MCF 10A (cell line): ENCODE results near the gene REP15. TPM values are rescaled to one million over a fixed set of nuclear protein-coding genes. Genes with fewer than 3 reads are reported as not detected.
A peak's percentile ranks its signal among the peaks of the same experiment; 100 is the strongest.
"Not testable (repeated sequence)": the region's sequence is repeated elsewhere in the genome, so short reads cannot be mapped to it uniquely, and the experiment has no call there.

ENCODE experiments used
- BruUV-seq: library from RNA; stranded (reverse); fragments of 400-500 nt; replicated peaks from 2 replicates; lab custom pipeline; 2021; lab: Mats Ljungman, UMichigan
- CTCF ChIA-PET: fragments of 300-600 bp; sonication (Branson Sonifier 250); formaldehyde crosslinking; extraction: SDS; loops from one replicate; lab custom pipeline; 2021; ENCODE audit warnings: antibody characterized with exemption, inconsistent platforms; lab: Yijun Ruan, JAX
- POLR2A ChIA-PET: fragments of 300-600, 350-650 bp; sonication (Branson Sonifier 250); formaldehyde crosslinking; extraction: SDS; loops from one replicate; lab custom pipeline; 2020; ENCODE audit warnings: antibody characterized with exemption, inconsistent platforms; lab: Yijun Ruan, JAX
- DNase-seq: peaks from one replicate; pipeline ENCODE4 v3.0.0-alpha.2; 2018; ENCODE audit not compliant: unreplicated experiment
- H3K27ac Mint-ChIP-seq: one replicate; pipeline ENCODE4 v1.8.0; 2022; ENCODE audit warnings: mild to moderate bottlenecking, low read depth, mixed read lengths; ENCODE audit not compliant: unreplicated experiment
- H3K27me3 Mint-ChIP-seq: one replicate; pipeline ENCODE4 v1.8.0; 2022; ENCODE audit warnings: mixed read lengths; ENCODE audit not compliant: insufficient read depth, unreplicated experiment
- H3K36me3 Mint-ChIP-seq: one replicate; pipeline ENCODE4 v1.8.0; 2022; ENCODE audit warnings: mild to moderate bottlenecking, moderate library complexity, mixed read lengths; ENCODE audit not compliant: insufficient read depth, unreplicated experiment
- H3K4me1 Mint-ChIP-seq: one replicate; pipeline ENCODE4 v1.8.0; 2022; ENCODE audit warnings: mixed read lengths; ENCODE audit not compliant: insufficient read depth, unreplicated experiment
- H3K4me3 Mint-ChIP-seq: one replicate; pipeline ENCODE4 v1.8.0; 2022; ENCODE audit warnings: mild to moderate bottlenecking, moderate library complexity, mixed read lengths; ENCODE audit not compliant: unreplicated experiment
- H3K9me3 Mint-ChIP-seq: one replicate; pipeline ENCODE4 v1.8.0; 2022; ENCODE audit warnings: mixed read lengths; ENCODE audit not compliant: unreplicated experiment
- intact Hi-C: fragments of 100-400 bp; cut with micrococcal nuclease; formaldehyde crosslinking; loops from 2 replicates; pipeline ENCODE4 v1.14.1; 2022
- total RNA-seq: library from RNA; stranded (reverse); gene quantifications from 2 replicates; pipeline ENCODE4 v1.2.3, GENCODE V29; 2022
- TF ChIP-seq, protein P1 (sequence below): fragments of 200-600 bp; IDR thresholded peaks from one replicate; pipeline ENCODE4 v1.8.0; 2022; ENCODE audit warnings: antibody characterized with exemption, mild to moderate bottlenecking; ENCODE audit not compliant: unreplicated experiment

The REP15 gene
- total RNA-seq, 1 experiment from 2014 or later: 0.86 TPM

DNA sequence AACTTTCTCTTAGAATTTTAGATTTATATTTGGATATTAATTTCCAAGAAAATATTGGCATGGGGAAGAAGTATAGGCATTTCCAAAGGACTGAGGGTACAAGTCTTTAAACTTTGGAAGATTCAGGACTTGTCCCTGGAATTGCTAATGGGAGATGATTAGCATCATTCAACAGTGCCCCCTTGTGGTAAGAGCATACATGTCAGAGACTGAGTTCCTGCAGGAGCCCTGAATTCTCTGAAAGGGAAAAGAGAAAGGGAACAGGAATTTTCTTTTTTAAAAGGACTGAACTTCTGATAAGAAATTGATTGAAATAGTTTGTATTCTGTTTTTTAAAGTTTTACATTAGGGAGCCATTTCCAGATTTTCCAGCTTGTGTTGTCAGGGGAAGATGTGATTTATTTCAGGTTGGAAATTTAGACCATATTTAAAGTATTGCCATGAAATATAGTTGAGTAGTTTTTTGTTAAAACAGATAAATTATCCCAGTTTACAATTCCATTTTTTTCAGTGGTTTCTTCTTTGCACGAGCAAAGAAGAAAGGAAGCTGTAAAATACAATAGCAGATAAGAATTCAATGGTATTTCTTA, 44.0 kb upstream of the REP15 start:
- H3K4me3 Mint-ChIP-seq: no peak overlapping the region
- ChIA-PET CTCF (interaction anchor here (0.6 to 4.1 kb wide), 18 partner anchors 8 to 268 kb away, joined by 3 to 42 read pairs (median 3); no protein-coding TSS in a partner anchor), POLR2A (interaction anchor here (0.7 to 1.3 kb wide), 4 partner anchors 10 to 228 kb away, joined by 3 to 7 read pairs (median 5); partner anchors contain the start of gene PPFIBP1)
- H3K27ac Mint-ChIP-seq: no peak overlapping the region
- TF ChIP-seq, protein P1, sequence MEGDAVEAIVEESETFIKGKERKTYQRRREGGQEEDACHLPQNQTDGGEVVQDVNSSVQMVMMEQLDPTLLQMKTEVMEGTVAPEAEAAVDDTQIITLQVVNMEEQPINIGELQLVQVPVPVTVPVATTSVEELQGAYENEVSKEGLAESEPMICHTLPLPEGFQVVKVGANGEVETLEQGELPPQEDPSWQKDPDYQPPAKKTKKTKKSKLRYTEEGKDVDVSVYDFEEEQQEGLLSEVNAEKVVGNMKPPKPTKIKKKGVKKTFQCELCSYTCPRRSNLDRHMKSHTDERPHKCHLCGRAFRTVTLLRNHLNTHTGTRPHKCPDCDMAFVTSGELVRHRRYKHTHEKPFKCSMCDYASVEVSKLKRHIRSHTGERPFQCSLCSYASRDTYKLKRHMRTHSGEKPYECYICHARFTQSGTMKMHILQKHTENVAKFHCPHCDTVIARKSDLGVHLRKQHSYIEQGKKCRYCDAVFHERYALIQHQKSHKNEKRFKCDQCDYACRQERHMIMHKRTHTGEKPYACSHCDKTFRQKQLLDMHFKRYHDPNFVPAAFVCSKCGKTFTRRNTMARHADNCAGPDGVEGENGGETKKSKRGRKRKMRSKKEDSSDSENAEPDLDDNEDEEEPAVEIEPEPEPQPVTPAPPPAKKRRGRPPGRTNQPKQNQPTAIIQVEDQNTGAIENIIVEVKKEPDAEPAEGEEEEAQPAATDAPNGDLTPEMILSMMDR: peak; percentile 82
- BruUV-seq: no TSS peak
- no peaks in the 10 kb centered on the region for H3K9me3 Mint-ChIP-seq
- no peaks in the 10 kb centered on the region for H3K4me1 Mint-ChIP-seq
- intact Hi-C loops: loop anchor here (1.0 to 5.0 kb wide), 3 partner anchors 51 to 228 kb away; no protein-coding TSS in a partner anchor
- H3K36me3 Mint-ChIP-seq: peaks cover 22% of the 10 kb centered on the region
- DNase-seq: peak; percentile 87
- no peaks in the 10 kb centered on the region for H3K27me3 Mint-ChIP-seq

DNA sequence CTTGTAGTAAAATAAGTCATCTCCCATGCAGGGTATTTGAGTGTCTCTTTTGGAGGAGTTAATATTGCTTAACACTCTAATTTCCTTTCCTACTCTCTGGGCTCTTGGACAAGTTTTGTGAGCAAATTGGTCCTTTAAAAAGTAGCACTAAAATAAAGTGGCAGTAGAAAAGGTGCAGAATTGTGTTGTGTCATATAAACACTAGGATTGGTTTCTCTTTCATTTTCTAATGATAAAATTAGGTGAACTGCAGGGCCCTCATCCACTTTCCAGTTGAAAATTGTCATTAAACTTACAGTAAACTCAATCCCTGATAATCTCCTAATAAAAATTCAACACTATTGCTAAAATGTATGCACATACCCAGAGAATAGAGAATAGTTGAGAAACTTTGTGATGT, 42.6 kb upstream of the REP15 start:
- Mint-ChIP-seq H3K36me3 (peaks cover 15% of the 10 kb centered on the region), H3K4me1 (no peaks in the 10 kb centered on the region), H3K4me3 (no peak overlapping the region), H3K27ac (no peak overlapping the region), H3K27me3 (no peaks in the 10 kb centered on the region), H3K9me3 (no peaks in the 10 kb centered on the region)
- TF ChIP-seq, protein P1: no peak
- no peak for DNase-seq
- ChIA-PET POLR2A (interaction anchor here (0.6 kb wide), 1 partner anchor 318 kb away, joined by 4 read pairs; no protein-coding TSS in a partner anchor), CTCF (interaction anchor here (1.2 to 4.1 kb wide), 3 partner anchors 48 to 229 kb away, joined by 3 to 42 read pairs (median 21); no protein-coding TSS in a partner anchor)
- no TSS peak for BruUV-seq
- intact Hi-C loops: loop anchor here (5.0 kb wide), 1 partner anchor 216 kb away; no protein-coding TSS in a partner anchor

DNA sequence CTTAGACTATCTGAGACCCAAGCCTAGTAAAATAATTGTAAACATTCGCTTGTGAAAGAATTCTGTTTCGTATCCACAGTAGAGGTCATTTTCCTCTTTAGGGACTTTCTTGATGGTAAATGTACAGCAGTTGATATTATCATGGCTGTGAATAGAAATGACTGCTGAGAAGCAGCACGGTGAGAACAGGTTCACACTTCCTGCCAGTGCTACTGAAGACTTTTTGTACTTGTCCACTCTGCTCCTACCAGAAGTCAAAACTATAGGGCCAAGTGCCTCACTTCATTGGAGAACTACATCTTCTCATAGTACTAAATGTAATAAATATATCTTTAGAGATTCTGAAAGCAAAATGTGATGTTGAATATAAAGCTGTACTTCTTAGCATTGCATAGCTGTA, 40.8 kb upstream of the REP15 start:
- BruUV-seq, DNase-seq, H3K4me3 Mint-ChIP-seq, H3K9me3 Mint-ChIP-seq, H3K4me1 Mint-ChIP-seq, H3K27me3 Mint-ChIP-seq, intact Hi-C loops, CTCF ChIA-PET: not testable (repeated sequence)
- peaks cover 20% of the 10 kb centered on the region for H3K36me3 Mint-ChIP-seq
- POLR2A ChIA-PET: interaction anchor here (1.2 kb wide), 1 partner anchor 132 kb away, joined by 4 read pairs; no protein-coding TSS in a partner anchor
- peak overlapping the region; percentile 13 for H3K27ac Mint-ChIP-seq

DNA sequence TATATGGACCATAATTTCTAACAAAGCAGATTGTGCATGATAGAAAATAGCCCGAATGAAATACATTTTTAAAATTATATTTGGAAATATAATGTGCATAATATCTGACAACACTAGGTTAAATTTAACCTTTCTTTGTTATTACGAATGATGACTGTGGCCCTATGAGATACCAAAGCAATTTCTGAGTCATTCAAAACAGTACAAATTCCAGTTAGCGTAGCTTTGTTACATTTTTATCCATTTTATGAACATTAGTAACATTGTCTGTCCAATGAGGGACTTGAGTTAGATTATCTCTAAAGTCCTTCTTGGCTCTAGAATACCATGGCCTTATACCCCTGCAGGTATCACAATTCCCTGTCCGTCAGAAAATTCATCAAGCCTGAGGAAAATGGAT, 39.0 kb upstream of the REP15 start:
- TF ChIP-seq, protein P1: no peak
- Mint-ChIP-seq H3K36me3 (peaks cover 32% of the 10 kb centered on the region), H3K9me3 (peaks cover 4% of the 10 kb centered on the region), H3K27me3 (no peaks in the 10 kb centered on the region), H3K4me1 (no peaks in the 10 kb centered on the region), H3K4me3 (no peak overlapping the region), H3K27ac (no peak overlapping the region)
- POLR2A ChIA-PET: no interaction called here
- CTCF ChIA-PET: interaction anchor here (0.6 kb wide), 1 partner anchor 644 kb away, joined by 3 read pairs; no protein-coding TSS in a partner anchor
- intact Hi-C loops: no loop called here
- no peak for DNase-seq
- BruUV-seq: no TSS peak
